ENCODE measurements around the gene ANXA3. TPM values are rescaled to one million over a fixed set of nuclear protein-coding genes. Genes with fewer than 3 reads are reported as not detected.
"Not testable (repeated sequence)": the region's sequence is repeated elsewhere in the genome, so short reads cannot be mapped to it uniquely, and the experiment has no call there.

The ANXA3 gene
- total RNA-seq, 4 donors from 2014 or later, result 14.2 to 49.6 (median 30.4) TPM

GRCh38 chr4:78544678-78545077 is 6.9 kb upstream of the ANXA3 start:
- 17 to 24% methylated on average over 1 to 2 of the region's 2 CpGs for WGBS, 2 donors (ENCODE audit: low coverage in 1 of 2)
- Histone ChIP-seq H3K4me3 (no peak overlapping the region), H3K36me3 (no peaks in the 10 kb centered on the region), H3K27ac (no peak overlapping the region), H3K9me3 (no peaks in the 10 kb centered on the region), H3K27me3 (no peaks in the 10 kb centered on the region), H3K4me1 (peaks cover 0 to 5% (median 0%) of the 10 kb centered on the region in 4 donors)
- DNase-seq, result no peak
- intact Hi-C loops (cut with DNase I; ENCODE audit: low total_unique reads), result no loop called here
- TF ChIP-seq POLR2A (IDR thresholded peaks at IDR 0.05) (no peak), POLR2AphosphoS5 (IDR thresholded peaks at IDR 0.05) (no peak), CTCF (IDR thresholded peaks at IDR 0.05) (no peak), EP300 (IDR thresholded peaks at IDR 0.05; ENCODE audit: low read depth) (no peak)
- in situ Hi-C loops (cut with MboI; ENCODE audit: low pct_ligation_motif_present in 1 of 4, low pct_unique_long_range_greater_than_20kb in 1 of 4, low sequenced_read_pairs in 3 of 4), result no loop called here

DNA sequence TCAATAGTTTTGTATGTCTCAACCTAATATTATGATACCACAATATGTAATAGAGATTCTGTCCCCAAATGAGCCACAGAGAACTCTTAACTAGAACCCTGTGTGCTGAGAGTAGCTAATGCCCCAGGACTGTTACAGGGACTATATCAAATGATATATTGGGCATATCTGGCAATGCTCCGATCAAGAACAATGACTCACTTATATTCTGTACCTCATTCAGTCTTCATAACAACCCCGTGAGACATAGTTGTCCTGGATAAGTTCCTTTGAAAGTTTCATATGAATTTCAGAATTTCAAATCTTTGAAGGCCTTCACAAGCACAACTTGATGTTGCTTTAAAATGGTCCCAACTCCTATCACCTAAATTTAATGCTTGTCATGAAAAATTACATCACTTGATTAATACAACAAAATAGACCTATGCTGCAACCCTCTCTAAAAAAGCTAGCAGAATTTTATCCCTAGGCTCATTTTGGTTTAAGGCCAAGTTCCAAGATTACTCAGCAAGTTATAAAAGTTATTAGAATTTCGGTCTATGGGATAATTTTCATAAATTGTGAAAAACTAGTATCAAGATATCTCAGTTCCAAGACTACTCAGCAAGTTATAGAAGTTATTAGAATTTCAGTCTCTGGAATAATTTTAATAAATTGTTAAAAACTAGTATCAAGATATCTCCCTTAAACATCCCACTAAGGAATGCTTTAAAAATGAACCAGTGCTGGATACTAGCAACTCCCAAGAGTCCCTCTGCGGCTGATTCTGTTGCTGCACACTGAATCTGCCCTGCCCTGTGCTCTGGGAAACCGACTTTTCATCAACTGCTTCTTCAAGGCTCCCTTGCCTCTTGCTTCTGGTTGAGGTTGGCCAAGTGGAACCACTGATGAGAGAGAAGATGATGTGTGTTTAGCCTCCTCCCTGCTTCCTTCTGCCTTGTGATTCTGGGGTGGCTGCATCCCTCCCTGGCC is 6.0 kb upstream of the ANXA3 start:
- intact Hi-C loops (cut with DNase I; ENCODE audit: low total_unique reads), result no loop called here
- Histone ChIP-seq H3K9me3 (no peaks in the 10 kb centered on the region), H3K4me3 (no peak overlapping the region), H3K27ac (no peak overlapping the region), H3K36me3 (no peaks in the 10 kb centered on the region), H3K27me3 (no peaks in the 10 kb centered on the region), H3K4me1 (peaks cover 0 to 5% (median 0%) of the 10 kb centered on the region in 4 donors)
- in situ Hi-C loops (cut with MboI; ENCODE audit: low pct_ligation_motif_present in 1 of 4, low pct_unique_long_range_greater_than_20kb in 1 of 4, low sequenced_read_pairs in 3 of 4), result no loop called here
- 59% methylated on average over 5 of the region's 5 CpGs for WGBS, 2 donors (ENCODE audit: low coverage in 1 of 2)
- DNase-seq, result no peak
- TF ChIP-seq POLR2A (IDR thresholded peaks at IDR 0.05) (no peak), EP300 (IDR thresholded peaks at IDR 0.05; ENCODE audit: low read depth) (no peak), POLR2AphosphoS5 (IDR thresholded peaks at IDR 0.05) (no peak), CTCF (IDR thresholded peaks at IDR 0.05) (no peak)

DNA sequence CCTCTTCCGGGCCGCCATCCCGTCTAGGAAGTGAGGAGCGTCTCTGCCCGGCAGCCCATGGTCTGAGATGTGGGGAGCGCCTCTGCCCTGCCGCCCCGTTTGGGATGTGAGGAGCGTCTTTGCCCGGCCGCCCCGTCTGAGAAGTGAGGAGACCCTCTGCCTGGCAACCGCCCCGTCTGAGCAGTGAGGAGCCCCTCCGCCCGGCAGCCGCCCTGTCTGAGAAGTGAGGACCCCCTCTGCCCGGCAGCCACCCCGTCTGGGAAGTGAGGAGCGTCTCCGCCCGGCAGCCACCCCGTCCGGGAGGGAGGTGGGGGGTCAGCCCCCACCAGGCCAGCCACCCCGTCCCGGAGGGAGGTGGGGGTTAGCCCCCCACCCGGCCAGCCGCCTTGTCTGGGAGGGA is 3.7 kb upstream of the ANXA3 start:
- H3K4me3 ChIP-seq; H3K27me3 ChIP-seq; in situ Hi-C loops (cut with MboI; ENCODE audit: low pct_ligation_motif_present in 1 of 4, low pct_unique_long_range_greater_than_20kb in 1 of 4, low sequenced_read_pairs in 3 of 4); DNase-seq; intact Hi-C loops (cut with DNase I; ENCODE audit: low total_unique reads); H3K36me3 ChIP-seq; H3K27ac ChIP-seq; H3K9me3 ChIP-seq: not testable (repeated sequence)
- WGBS, 2 donors (ENCODE audit: low coverage in 1 of 2), result 99% methylated on average over 14 of the region's 28 CpGs; no CpG with 5 or more reads in 1 of the 2 donors
- peaks cover 0 to 14% (median 7%) of the 10 kb centered on the region in 4 donors for H3K4me1 ChIP-seq

DNA sequence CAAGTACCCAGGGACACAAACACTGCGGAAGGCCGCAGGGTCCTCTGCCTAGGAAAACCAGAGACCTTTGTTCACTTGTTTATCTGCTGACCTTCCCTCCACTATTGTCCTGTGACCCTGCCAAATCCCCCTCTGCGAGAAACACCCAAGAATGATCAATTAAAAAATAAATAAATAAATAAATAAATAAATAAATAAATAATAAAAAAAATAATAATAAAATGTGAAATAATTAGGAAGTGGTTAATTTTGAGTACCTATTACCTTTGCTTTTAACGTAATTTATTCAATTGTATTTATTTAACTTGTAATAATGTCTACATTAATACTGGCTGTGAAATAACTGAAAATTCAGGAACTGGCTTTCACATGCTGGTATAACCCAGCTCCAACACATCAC is 2.7 kb upstream of the ANXA3 start:
- intact Hi-C loops (cut with DNase I; ENCODE audit: low total_unique reads); in situ Hi-C loops (cut with MboI; ENCODE audit: low pct_ligation_motif_present in 1 of 4, low pct_unique_long_range_greater_than_20kb in 1 of 4, low sequenced_read_pairs in 3 of 4); DNase-seq; H3K27me3 ChIP-seq; H3K4me3 ChIP-seq; H3K9me3 ChIP-seq; H3K36me3 ChIP-seq; H3K27ac ChIP-seq: not testable (repeated sequence)
- peaks cover 0 to 14% (median 7%) of the 10 kb centered on the region in 4 donors for H3K4me1 ChIP-seq
- WGBS, 2 donors (ENCODE audit: low coverage in 1 of 2), result 95 to 97% methylated on average over 2 of the region's 4 CpGs

- TF ChIP-seq CTCF (IDR thresholded peaks at IDR 0.05) (no peak), POLR2AphosphoS5 (IDR thresholded peaks at IDR 0.05) (no peak), EP300 (IDR thresholded peaks at IDR 0.05; ENCODE audit: low read depth) (no peak), POLR2A (IDR thresholded peaks at IDR 0.05) (no peak)
- no peak for DNase-seq
- Histone ChIP-seq H3K27ac (peak overlapping the region; percentile 72 to 84 (median 76)), H3K4me3 (peak overlapping the region in 3 of 4 donors; percentile 40 to 67 (median 55)), H3K9me3 (no peaks in the 10 kb centered on the region), H3K27me3 (peaks cover 3% of the 10 kb centered on the region), H3K36me3 (no peaks in the 10 kb centered on the region), H3K4me1 (peaks cover 0 to 13% (median 5%) of the 10 kb centered on the region in 4 donors)
- intact Hi-C loops (cut with DNase I; ENCODE audit: low total_unique reads) (no loop called here), in situ Hi-C loops (cut with MboI; ENCODE audit: low pct_ligation_motif_present in 1 of 4, low pct_unique_long_range_greater_than_20kb in 1 of 4, low sequenced_read_pairs in 3 of 4) (no loop called here)
- WGBS, 2 donors (ENCODE audit: low coverage in 1 of 2), result 29 to 37% methylated on average over 8 to 10 of the region's 10 CpGs
These were observed 946 bp downstream of the ANXA3 start for GRCh38 chr4:78552389-78553042.

All from transverse colon (tissue), 4 donors.